Neural cell (in vitro differentiated cells): ENCODE measurements around the gene OSCP1. TPM values are rescaled to one million over a fixed set of nuclear protein-coding genes. Genes with fewer than 3 reads are reported as not detected.
A peak's percentile ranks its signal among the peaks of the same experiment; 100 is the strongest.

ENCODE experiments used
- H2AFZ ChIP-seq: fragments of 200-600, 300-800 bp; sonication (generic), shearing (Covaris generic); 2 replicates; pipeline ENCODE4 v1.6.0; 2014; ENCODE audit warnings: low read depth, mild to moderate bottlenecking, antibody characterized with exemption, low read length, moderate library complexity
- H3F3A ChIP-seq: fragments of 200-600 bp; shearing (Covaris generic); 2 replicates; pipeline ENCODE4 v1.6.1; 2016; ENCODE audit warnings: mild to moderate bottlenecking, moderate library complexity, mixed read lengths, antibody characterized with exemption, low read length; ENCODE audit not compliant: insufficient read depth, poor library complexity, severe bottlenecking
- H3K27ac ChIP-seq: fragments of 200-600, 300-800 bp; sonication (generic), shearing (Covaris generic); 2 replicates; pipeline ENCODE4 v1.5.1; 2014; ENCODE audit warnings: mild to moderate bottlenecking, low read length, moderate library complexity
- H3K27me3 ChIP-seq: fragments of 300-800, 200-600 bp; sonication (generic), shearing (Covaris generic); 2 replicates; pipeline ENCODE4 v1.6.0; 2014; ENCODE audit warnings: mild to moderate bottlenecking, low read depth, low read length, moderate library complexity; ENCODE audit not compliant: insufficient read depth
- H3K36me3 ChIP-seq: fragments of 300-800, 200-600 bp; sonication (generic), shearing (Covaris generic); 2 replicates; pipeline ENCODE4 v1.5.1; 2014; ENCODE audit warnings: mild to moderate bottlenecking, antibody characterized with exemption, low read length, moderate library complexity; ENCODE audit not compliant: insufficient read depth
- H3K4me2 ChIP-seq: fragments of 300-800, 200-600 bp; sonication (generic), shearing (Covaris generic); 2 replicates; pipeline ENCODE4 v1.6.0; 2014; ENCODE audit warnings: mild to moderate bottlenecking, low read length
- H3K4me3 ChIP-seq: fragments of 300-800, 200-600 bp; sonication (generic), shearing (Covaris generic); 2 replicates; pipeline ENCODE4 v1.5.1; 2014; ENCODE audit warnings: mild to moderate bottlenecking, low read length, moderate library complexity
- H3K79me2 ChIP-seq: fragments of 200-600 bp; shearing (Covaris generic); replicated peaks from 2 replicates; pipeline ENCODE4 v1.6.0; 2014; ENCODE audit warnings: mild to moderate bottlenecking, low read length, moderate library complexity; ENCODE audit not compliant: insufficient read depth
- H3K9ac ChIP-seq: fragments of 300-800, 200-600 bp; sonication (generic), shearing (Covaris generic); 2 replicates; pipeline ENCODE4 v1.6.1; 2016; ENCODE audit warnings: mild to moderate bottlenecking, low read length, mixed read lengths
- H3K9me2 ChIP-seq: fragments of 200-600 bp; shearing (Covaris generic); 2 replicates; pipeline ENCODE4 v1.6.1; 2016; ENCODE audit warnings: mild to moderate bottlenecking, low read length, mixed read lengths; ENCODE audit not compliant: insufficient read depth
- H3K9me3 ChIP-seq: fragments of 200-600, 300-800 bp; sonication (generic), shearing (Covaris generic); 2 replicates; pipeline ENCODE4 v1.6.1; 2016; ENCODE audit warnings: mild to moderate bottlenecking, mixed run types, low read length, moderate library complexity, mixed read lengths
- H4K20me1 ChIP-seq: fragments of 200-600 bp; shearing (Covaris generic); 2 replicates; pipeline ENCODE4 v1.6.1; 2016; ENCODE audit warnings: mild to moderate bottlenecking, mixed run types; ENCODE audit not compliant: insufficient read depth
- EP300 ChIP-seq: fragments of 450-650 bp; conservative IDR thresholded peaks from 2 replicates; pipeline ENCODE4 v1.6.1; 2014; ENCODE audit warnings: antibody characterized with exemption, mild to moderate bottlenecking, moderate library complexity; ENCODE audit not compliant: poor library complexity, severe bottlenecking
- EZH2 ChIP-seq: fragments of 200-600, 300-800 bp; shearing (Covaris generic), sonication (generic); IDR thresholded peaks from 2 replicates; pipeline ENCODE4 v1.6.1; 2014; ENCODE audit warnings: antibody characterized with exemption, low read length, borderline replicate concordance, mild to moderate bottlenecking; ENCODE audit not compliant: insufficient read depth, poor library complexity, severe bottlenecking
- MXI1 ChIP-seq: fragments of 450-650 bp; conservative IDR thresholded peaks from 2 replicates; pipeline ENCODE4 v1.6.1; 2014; ENCODE audit warnings: antibody characterized with exemption, mild to moderate bottlenecking; ENCODE audit not compliant: poor library complexity, severe bottlenecking
- POLR2AphosphoS5 ChIP-seq: IDR thresholded peaks from 2 replicates; pipeline ENCODE4 v1.6.1; 2012
- RAD21 ChIP-seq: fragments of 450-650 bp; conservative IDR thresholded peaks from 2 replicates; pipeline ENCODE4 v1.6.1; 2014; ENCODE audit warnings: antibody characterized with exemption, mild to moderate bottlenecking, moderate library complexity
- SMC3 ChIP-seq: fragments of 450-650 bp; conservative IDR thresholded peaks from 2 replicates; pipeline ENCODE4 v1.6.1; 2014; ENCODE audit warnings: antibody characterized with exemption, mild to moderate bottlenecking, moderate library complexity; ENCODE audit not compliant: poor library complexity
- TAF1 ChIP-seq: IDR thresholded peaks from 2 replicates; pipeline ENCODE4 v1.6.1; 2012; ENCODE audit warnings: low read depth
- polyA plus RNA-seq: library from polyadenylated mRNA; depleted of rRNA; stranded (reverse); fragments of >200 nt; gene quantifications from 2 replicates; pipeline ENCODE4 v1.2.3, GENCODE V29; 2014
- TF ChIP-seq, protein P1 (sequence below): IDR thresholded peaks from 2 replicates; pipeline ENCODE4 v1.6.1; 2012; ENCODE audit warnings: borderline replicate concordance
- TF ChIP-seq, protein P2 (sequence below): fragments of 450-650 bp; IDR thresholded peaks from 2 replicates; pipeline ENCODE4 v1.5.1; 2014; ENCODE audit warnings: antibody characterized with exemption, mild to moderate bottlenecking, moderate library complexity; ENCODE audit not compliant: poor library complexity, severe bottlenecking

Gene OSCP1
- polyA plus RNA-seq, 1 donor from 2014 or later, result 20.7 TPM

DNA sequence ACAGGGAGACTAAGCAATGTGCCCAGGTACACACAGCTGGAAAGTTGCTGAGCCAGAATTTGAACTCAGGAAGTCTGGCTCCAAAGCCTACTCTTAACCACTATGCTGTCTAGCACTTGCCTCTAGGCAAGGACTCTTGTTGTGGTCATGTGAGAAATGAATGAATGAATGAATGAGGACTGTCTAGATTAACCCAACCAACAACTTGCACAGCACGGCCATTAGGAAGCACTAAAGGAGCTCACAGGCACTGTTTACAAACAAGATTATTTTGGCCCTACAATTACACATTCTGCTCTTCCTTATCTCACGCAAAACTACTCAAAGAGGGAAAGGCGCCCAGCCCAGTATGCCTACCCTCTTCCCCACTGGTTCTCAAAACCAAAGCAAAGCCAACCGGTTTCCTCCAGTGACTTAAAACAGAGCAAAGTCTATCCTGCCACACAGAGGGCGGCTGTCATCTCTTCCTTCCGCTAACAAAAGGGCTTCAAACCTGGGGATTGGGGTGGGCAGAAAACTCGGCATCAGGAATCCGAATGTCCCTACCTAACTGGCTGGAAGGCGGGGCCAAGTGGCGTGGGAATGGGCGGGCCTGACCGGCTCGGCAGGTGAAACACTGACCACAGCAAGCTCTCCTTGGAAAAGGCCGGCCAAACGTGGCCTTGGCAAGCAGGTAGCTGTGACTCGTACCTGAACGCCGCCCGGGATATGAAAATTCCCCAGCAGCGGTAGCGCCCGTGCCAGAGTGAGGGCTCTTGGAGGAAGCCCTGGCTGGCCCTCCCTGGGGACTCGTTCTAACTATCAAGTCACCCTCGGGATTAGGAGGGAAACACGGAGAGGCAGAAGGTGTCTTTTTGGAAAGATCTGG lies 65.5 kb downstream of the OSCP1 start:
- Histone ChIP-seq H3K36me3 (no peaks in the 10 kb centered on the region), H4K20me1 (peaks cover 2% of the 10 kb centered on the region), H3K9ac (peak overlapping the region; percentile 89), H3K27ac (peak overlapping the region; percentile 85), H3K9me2 (no peaks in the 10 kb centered on the region), H3K27me3 (no peaks in the 10 kb centered on the region), H3K9me3 (no peaks in the 10 kb centered on the region), H3K79me2 (peaks cover 21% of the 10 kb centered on the region), H3K4me3 (peak overlapping the region; percentile 99), H2AFZ (peak overlapping the region; percentile 67), H3K4me2 (peak overlapping the region; percentile 14), H3F3A (peaks cover 6% of the 10 kb centered on the region)
- TF ChIP-seq TAF1, result peak; percentile 61
- TF ChIP-seq SMC3, result peak; percentile 11
- TF ChIP-seq, protein P1, sequence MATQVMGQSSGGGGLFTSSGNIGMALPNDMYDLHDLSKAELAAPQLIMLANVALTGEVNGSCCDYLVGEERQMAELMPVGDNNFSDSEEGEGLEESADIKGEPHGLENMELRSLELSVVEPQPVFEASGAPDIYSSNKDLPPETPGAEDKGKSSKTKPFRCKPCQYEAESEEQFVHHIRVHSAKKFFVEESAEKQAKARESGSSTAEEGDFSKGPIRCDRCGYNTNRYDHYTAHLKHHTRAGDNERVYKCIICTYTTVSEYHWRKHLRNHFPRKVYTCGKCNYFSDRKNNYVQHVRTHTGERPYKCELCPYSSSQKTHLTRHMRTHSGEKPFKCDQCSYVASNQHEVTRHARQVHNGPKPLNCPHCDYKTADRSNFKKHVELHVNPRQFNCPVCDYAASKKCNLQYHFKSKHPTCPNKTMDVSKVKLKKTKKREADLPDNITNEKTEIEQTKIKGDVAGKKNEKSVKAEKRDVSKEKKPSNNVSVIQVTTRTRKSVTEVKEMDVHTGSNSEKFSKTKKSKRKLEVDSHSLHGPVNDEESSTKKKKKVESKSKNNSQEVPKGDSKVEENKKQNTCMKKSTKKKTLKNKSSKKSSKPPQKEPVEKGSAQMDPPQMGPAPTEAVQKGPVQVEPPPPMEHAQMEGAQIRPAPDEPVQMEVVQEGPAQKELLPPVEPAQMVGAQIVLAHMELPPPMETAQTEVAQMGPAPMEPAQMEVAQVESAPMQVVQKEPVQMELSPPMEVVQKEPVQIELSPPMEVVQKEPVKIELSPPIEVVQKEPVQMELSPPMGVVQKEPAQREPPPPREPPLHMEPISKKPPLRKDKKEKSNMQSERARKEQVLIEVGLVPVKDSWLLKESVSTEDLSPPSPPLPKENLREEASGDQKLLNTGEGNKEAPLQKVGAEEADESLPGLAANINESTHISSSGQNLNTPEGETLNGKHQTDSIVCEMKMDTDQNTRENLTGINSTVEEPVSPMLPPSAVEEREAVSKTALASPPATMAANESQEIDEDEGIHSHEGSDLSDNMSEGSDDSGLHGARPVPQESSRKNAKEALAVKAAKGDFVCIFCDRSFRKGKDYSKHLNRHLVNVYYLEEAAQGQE, result peak; percentile 19
- TF ChIP-seq RAD21, result no peak

DNA sequence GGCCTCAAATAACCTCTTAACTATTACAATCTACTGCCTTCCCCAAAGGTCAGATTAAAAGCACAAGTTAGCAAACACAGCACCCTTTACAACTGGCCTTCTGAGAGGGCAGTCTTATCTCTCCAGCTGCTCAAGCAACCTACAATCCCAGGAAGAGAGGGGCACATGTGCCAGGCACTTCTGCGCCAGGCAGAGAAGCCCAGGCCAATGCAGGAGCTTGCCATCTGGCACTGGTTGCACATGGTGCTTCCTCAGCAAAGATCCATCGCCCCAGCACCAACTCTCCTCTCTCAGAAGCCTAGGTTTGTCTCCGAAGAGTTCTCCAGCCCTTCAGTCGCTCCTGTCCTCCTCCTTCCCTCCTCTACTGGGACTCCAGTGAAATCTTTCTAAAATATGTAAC lies 67.0 kb downstream of the OSCP1 start:
- TF ChIP-seq, protein P2, sequence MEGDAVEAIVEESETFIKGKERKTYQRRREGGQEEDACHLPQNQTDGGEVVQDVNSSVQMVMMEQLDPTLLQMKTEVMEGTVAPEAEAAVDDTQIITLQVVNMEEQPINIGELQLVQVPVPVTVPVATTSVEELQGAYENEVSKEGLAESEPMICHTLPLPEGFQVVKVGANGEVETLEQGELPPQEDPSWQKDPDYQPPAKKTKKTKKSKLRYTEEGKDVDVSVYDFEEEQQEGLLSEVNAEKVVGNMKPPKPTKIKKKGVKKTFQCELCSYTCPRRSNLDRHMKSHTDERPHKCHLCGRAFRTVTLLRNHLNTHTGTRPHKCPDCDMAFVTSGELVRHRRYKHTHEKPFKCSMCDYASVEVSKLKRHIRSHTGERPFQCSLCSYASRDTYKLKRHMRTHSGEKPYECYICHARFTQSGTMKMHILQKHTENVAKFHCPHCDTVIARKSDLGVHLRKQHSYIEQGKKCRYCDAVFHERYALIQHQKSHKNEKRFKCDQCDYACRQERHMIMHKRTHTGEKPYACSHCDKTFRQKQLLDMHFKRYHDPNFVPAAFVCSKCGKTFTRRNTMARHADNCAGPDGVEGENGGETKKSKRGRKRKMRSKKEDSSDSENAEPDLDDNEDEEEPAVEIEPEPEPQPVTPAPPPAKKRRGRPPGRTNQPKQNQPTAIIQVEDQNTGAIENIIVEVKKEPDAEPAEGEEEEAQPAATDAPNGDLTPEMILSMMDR, result no peak
- TF ChIP-seq EZH2 (no peak), EP300 (no peak), SMC3 (no peak), MXI1 (no peak), POLR2AphosphoS5 (no peak), TAF1 (no peak), RAD21 (no peak)
- TF ChIP-seq, protein P1, result no peak
- Histone ChIP-seq H3K4me2 (no peak overlapping the region), H3F3A (peaks cover 6% of the 10 kb centered on the region), H3K79me2 (peaks cover 24% of the 10 kb centered on the region), H4K20me1 (peaks cover 2% of the 10 kb centered on the region), H3K4me3 (no peak overlapping the region), H2AFZ (no peak overlapping the region), H3K27ac (no peak overlapping the region), H3K36me3 (no peaks in the 10 kb centered on the region), H3K9me3 (no peaks in the 10 kb centered on the region), H3K9me2 (no peaks in the 10 kb centered on the region), H3K9ac (no peak overlapping the region), H3K27me3 (no peaks in the 10 kb centered on the region)
